Measurements from ENCODE around the gene DPCD. TPM values are rescaled to one million over a fixed set of nuclear protein-coding genes. Genes with fewer than 3 reads are reported as not detected.

DPCD gene
- total RNA-seq, 1 experiment from 2014 or later = 22.1 TPM

DNA sequence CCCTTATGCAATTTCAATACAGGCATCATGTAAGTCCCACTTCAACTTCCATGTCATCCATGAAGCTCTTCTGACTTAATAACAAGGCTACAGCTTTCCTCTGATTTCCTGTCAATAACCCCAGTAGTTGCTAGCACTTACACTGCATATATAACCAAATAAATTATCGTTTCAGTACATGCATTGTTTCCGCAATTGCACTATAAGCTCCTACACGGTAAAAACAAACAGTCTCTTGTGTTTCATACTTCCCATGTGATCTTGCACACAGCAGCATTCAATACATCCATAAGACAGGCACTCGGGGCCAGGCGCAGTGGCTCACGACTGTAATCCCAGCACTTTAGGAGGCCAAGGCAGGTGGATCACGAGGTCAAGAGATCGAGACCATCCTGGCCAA is 65.4 kb downstream of the DPCD start:
- no peak for DNase-seq (ENCODE audit: low spot score)

- DNase-seq (ENCODE audit: low spot score) = no peak
These were observed 67.4 kb downstream of the DPCD start for GRCh38 chr10:101655570-101655969.

- no peak for DNase-seq (ENCODE audit: low spot score)
These were observed 68.8 kb downstream of the DPCD start for GRCh38 chr10:101656890-101657289.

GRCh38 chr10:101658975-101659374 is 70.9 kb downstream of the DPCD start:
- no peak for DNase-seq (ENCODE audit: low spot score)

Small RNA genes within 50 kb of the gene (small RNA-seq; reads per million reads assigned to genes)
- gene MIR3158-1 = not detected
- not detected for gene RNU6-1165P

Other genes with a start within 250 kb of the DPCD start
- 3.0 TPM in 2 replicates for gene BTRC, start 234.2 kb upstream of the DPCD start, total RNA-seq (2014; rRNA removed; shearing (Covaris generic))
- gene POLL, start 64 bp upstream of the DPCD start, total RNA-seq (2014; rRNA removed; shearing (Covaris generic)) = 22.6 and 32.0 TPM in 2 replicates
- gene FBXW4, start 106.8 kb downstream of the DPCD start, total RNA-seq (2014; rRNA removed; shearing (Covaris generic)) = 19.1 and 30.3 TPM in 2 replicates
- gene FGF8, start 187.8 kb downstream of the DPCD start, total RNA-seq (2014; rRNA removed; shearing (Covaris generic)) = not detected in 2 replicates
- gene NPM3, start 195.1 kb downstream of the DPCD start, total RNA-seq (2014; rRNA removed; shearing (Covaris generic)) = 160 and 184 TPM in 2 replicates
- gene OGA, start 230.1 kb downstream of the DPCD start, total RNA-seq (2014; rRNA removed; shearing (Covaris generic)) = 42.9 and 43.2 TPM in 2 replicates

Measured in HT-29 (cell line).